ENCODE results near the gene KRTDAP. TPM values are rescaled to one million over a fixed set of nuclear protein-coding genes. Genes with fewer than 3 reads are reported as not detected.

The KRTDAP gene
- total RNA-seq, 4 donors from 2014 or later, result not detected

DNA sequence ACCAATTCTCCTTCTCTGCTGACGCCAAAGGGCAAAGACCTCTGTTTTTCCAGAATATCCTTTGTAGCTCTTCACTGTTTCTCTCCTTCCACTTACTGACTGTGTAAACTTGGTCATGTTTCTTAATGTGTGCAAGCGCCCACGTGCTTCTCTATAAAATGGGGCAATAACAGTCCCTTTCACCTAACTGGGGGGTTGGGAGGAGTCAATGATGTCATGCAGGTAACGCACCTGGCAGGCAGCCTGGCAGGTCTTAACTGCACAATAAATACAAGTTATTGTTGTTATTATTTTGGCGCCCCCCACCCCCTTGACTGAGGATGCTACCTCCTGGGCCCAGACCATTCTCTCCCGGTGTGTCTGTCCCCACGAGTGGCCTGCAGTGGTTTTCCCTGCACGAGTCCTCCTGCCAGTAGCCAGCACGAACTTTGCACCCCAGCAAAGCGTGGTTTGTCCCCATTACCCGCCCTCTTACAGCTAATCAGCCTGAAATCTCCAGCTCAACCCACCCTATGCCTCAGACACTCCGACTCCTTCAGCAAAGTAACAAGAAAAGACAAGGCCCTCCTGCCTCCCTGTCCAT, 32.6 kb upstream of the KRTDAP start:
- Histone ChIP-seq H3K4me3 (no peak overlapping the region), H3K36me3 (no peaks in the 10 kb centered on the region), H3K9me3 (no peaks in the 10 kb centered on the region), H3K27me3 (no peaks in the 10 kb centered on the region), H3K27ac (no peak overlapping the region), H3K4me1 (no peaks in the 10 kb centered on the region)
- no peak for DNase-seq
- intact Hi-C loops (cut with DNase I; ENCODE audit: low total_unique reads), result no loop called here
- TF ChIP-seq EP300 (IDR thresholded peaks at IDR 0.05; ENCODE audit: low read depth), result no peak
- no peak for TF ChIP-seq POLR2AphosphoS5 (IDR thresholded peaks at IDR 0.05)
- TF ChIP-seq, protein P1, sequence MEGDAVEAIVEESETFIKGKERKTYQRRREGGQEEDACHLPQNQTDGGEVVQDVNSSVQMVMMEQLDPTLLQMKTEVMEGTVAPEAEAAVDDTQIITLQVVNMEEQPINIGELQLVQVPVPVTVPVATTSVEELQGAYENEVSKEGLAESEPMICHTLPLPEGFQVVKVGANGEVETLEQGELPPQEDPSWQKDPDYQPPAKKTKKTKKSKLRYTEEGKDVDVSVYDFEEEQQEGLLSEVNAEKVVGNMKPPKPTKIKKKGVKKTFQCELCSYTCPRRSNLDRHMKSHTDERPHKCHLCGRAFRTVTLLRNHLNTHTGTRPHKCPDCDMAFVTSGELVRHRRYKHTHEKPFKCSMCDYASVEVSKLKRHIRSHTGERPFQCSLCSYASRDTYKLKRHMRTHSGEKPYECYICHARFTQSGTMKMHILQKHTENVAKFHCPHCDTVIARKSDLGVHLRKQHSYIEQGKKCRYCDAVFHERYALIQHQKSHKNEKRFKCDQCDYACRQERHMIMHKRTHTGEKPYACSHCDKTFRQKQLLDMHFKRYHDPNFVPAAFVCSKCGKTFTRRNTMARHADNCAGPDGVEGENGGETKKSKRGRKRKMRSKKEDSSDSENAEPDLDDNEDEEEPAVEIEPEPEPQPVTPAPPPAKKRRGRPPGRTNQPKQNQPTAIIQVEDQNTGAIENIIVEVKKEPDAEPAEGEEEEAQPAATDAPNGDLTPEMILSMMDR (IDR thresholded peaks at IDR 0.05), result no peak
- TF ChIP-seq POLR2A (IDR thresholded peaks at IDR 0.05), result no peak
- WGBS, 2 donors (ENCODE audit: low coverage in 1 of 2), result 48 to 55% methylated on average over 5 to 12 of the region's 12 CpGs
- in situ Hi-C loops (cut with MboI; ENCODE audit: low pct_ligation_motif_present in 1 of 4, low pct_unique_long_range_greater_than_20kb in 1 of 4, low sequenced_read_pairs in 3 of 4), result no loop called here

DNA sequence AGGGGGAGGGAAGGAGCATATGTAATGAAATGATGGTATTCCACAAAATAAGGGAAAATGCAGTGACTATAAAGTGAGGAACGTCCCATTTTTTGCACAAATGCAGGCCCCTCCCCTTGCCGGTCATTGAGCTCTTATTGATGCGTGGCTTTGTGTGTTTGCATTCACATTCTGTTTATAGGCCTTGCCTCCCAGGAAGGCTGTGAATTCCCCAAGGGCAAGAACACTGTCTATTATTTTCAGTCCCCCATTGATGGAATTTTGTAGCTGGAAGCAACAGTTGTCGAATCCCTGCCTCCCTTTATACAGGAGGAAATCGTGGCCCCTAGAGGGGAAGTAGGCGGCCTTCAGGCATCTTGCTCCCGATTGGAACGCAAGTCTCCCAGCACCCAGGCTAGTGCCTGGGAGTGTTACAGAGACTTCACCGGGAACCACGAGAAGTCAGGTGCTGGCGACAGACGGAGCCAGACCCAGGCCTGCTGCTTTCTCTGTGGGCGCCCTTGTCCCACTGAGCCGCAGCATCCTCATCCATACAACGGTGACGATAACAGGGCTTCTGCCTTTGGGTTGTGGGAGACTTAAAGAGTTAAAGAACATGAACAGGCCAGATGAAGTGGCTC, 31.0 kb upstream of the KRTDAP start:
- intact Hi-C loops (cut with DNase I; ENCODE audit: low total_unique reads) (no loop called here), in situ Hi-C loops (cut with MboI; ENCODE audit: low pct_ligation_motif_present in 1 of 4, low pct_unique_long_range_greater_than_20kb in 1 of 4, low sequenced_read_pairs in 3 of 4) (no loop called here)
- Histone ChIP-seq H3K27me3 (no peaks in the 10 kb centered on the region), H3K4me3 (no peak overlapping the region), H3K4me1 (no peaks in the 10 kb centered on the region), H3K9me3 (no peaks in the 10 kb centered on the region), H3K36me3 (no peaks in the 10 kb centered on the region), H3K27ac (no peak overlapping the region)
- 78 to 80% methylated on average over 2 to 16 of the region's 16 CpGs for WGBS, 2 donors (ENCODE audit: low coverage in 1 of 2)
- no peak for DNase-seq
- TF ChIP-seq POLR2A (IDR thresholded peaks at IDR 0.05), result no peak
- TF ChIP-seq EP300 (IDR thresholded peaks at IDR 0.05; ENCODE audit: low read depth), result no peak
- TF ChIP-seq, protein P1 (IDR thresholded peaks at IDR 0.05), result no peak
- no peak for TF ChIP-seq POLR2AphosphoS5 (IDR thresholded peaks at IDR 0.05)

DNA sequence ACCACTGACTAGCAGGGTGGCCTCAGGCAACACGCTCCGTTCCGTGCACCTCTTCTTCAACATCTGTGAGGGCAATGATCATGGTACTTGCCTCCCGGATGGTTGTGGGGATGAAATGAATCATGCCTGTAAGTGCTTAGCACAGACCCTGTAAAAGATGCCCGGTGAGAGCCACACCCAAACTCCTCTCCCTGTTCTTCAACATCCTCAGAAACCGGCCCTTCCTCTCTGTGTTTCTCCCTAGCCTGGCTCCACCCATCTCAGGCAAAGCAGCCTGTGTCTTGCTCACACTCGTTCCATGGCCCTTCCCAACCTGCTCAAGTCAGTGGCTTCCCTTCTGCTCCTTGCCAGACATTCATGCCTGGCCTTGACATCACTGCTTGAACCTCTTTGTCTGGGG, 29.0 kb upstream of the KRTDAP start:
- Histone ChIP-seq H3K4me3 (no peak overlapping the region), H3K27ac (no peak overlapping the region), H3K27me3 (peaks cover 8% of the 10 kb centered on the region), H3K9me3 (no peaks in the 10 kb centered on the region), H3K36me3 (no peaks in the 10 kb centered on the region), H3K4me1 (no peaks in the 10 kb centered on the region)
- no peak for DNase-seq
- no peak for TF ChIP-seq EP300 (IDR thresholded peaks at IDR 0.05; ENCODE audit: low read depth)
- TF ChIP-seq POLR2A (IDR thresholded peaks at IDR 0.05), result no peak
- no peak for TF ChIP-seq POLR2AphosphoS5 (IDR thresholded peaks at IDR 0.05)
- TF ChIP-seq, protein P1 (IDR thresholded peaks at IDR 0.05), result no peak
- in situ Hi-C loops (cut with MboI; ENCODE audit: low pct_ligation_motif_present in 1 of 4, low pct_unique_long_range_greater_than_20kb in 1 of 4, low sequenced_read_pairs in 3 of 4) (no loop called here), intact Hi-C loops (cut with DNase I; ENCODE audit: low total_unique reads) (no loop called here)
- WGBS, 2 donors (ENCODE audit: low coverage in 1 of 2), result 40 to 57% methylated on average over 1 to 7 of the region's 7 CpGs

- peaks cover 16% of the 10 kb centered on the region for H3K27me3 ChIP-seq
- in situ Hi-C loops (cut with MboI; ENCODE audit: low pct_ligation_motif_present in 1 of 4, low pct_unique_long_range_greater_than_20kb in 1 of 4, low sequenced_read_pairs in 3 of 4) (no loop called here), intact Hi-C loops (cut with DNase I; ENCODE audit: low total_unique reads) (no loop called here)
- H3K9me3 ChIP-seq, result no peaks in the 10 kb centered on the region
- no peak overlapping the region for H3K4me3 ChIP-seq
- no peak overlapping the region for H3K27ac ChIP-seq
- H3K36me3 ChIP-seq, result no peaks in the 10 kb centered on the region
- TF ChIP-seq EP300 (IDR thresholded peaks at IDR 0.05; ENCODE audit: low read depth) (no peak), POLR2AphosphoS5 (IDR thresholded peaks at IDR 0.05) (no peak), POLR2A (IDR thresholded peaks at IDR 0.05) (no peak)
- TF ChIP-seq, protein P1 (IDR thresholded peaks at IDR 0.05), result no peak
- 62 to 100% methylated on average over 1 to 6 of the region's 6 CpGs for WGBS, 2 donors (ENCODE audit: low coverage in 1 of 2)
- no peaks in the 10 kb centered on the region for H3K4me1 ChIP-seq
- DNase-seq, result no peak
These were observed 28.0 kb upstream of the KRTDAP start for GRCh38 chr19:35518313-35518712.

Data from transverse colon (tissue), 4 donors.